Measurements from ENCODE around the gene QSOX2.

The QSOX2 gene

DNA sequence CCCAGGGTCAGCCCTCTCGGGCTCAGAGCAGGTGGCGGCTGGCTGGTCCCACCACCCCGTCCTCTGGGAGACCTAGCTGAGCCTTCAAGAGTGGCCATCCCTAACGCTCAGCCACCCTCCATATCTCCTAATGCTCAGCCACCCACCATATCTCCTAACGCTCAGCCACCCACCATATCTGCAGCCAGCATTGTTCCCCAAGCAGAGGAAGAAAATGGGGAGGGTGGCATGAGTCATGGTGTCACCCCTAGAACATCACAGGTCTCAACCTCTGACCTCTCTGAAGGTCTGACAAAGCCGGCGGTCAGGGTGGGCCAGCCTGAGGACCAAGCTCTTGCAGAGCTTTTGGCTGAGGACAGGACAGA is 55.4 kb downstream of the QSOX2 start:
- DNase-seq (ENCODE audit: low read depth): no peak

DNA sequence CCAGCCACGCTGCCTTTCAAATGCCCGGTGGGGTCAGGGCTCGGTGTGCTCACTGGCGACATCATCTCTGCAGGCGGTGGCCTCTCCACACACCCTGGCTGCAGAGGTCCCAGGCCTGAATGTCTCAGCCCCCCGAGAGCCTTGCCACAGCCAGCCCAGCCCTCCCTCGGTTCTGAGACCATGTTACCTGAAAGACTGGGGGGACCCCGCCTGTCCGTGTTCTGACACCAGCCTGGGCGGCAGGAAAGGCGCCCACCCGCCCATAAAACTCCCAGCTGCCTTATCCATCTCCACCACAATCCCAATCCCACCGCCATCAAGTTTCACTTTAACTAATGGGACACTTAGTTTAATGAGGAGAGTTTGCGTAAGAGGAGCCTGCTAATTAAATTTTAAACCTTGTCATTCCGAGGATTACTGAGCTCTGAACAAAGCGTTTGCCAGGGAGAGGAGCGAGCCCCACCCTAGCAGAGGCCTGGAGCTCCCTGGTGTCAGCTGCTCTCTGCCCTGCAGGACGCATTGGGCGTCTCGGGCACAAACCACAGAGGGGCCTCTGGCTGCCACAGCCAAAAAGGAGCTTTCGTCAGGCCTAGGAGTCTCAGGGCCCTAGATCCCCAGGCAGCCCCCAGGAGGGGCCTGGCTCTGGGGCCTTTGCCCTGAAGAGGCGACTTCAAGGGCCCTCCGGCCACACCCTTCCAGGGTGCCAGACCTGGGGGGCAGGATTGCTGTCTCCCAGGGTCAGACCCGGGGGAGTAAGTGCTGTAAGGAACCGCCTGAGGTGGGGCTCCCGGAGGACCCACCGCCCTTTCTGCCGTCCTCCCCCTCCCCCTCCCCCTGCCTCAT is 56.0 kb downstream of the QSOX2 start:
- DNase-seq (ENCODE audit: low read depth): no peak

DNA sequence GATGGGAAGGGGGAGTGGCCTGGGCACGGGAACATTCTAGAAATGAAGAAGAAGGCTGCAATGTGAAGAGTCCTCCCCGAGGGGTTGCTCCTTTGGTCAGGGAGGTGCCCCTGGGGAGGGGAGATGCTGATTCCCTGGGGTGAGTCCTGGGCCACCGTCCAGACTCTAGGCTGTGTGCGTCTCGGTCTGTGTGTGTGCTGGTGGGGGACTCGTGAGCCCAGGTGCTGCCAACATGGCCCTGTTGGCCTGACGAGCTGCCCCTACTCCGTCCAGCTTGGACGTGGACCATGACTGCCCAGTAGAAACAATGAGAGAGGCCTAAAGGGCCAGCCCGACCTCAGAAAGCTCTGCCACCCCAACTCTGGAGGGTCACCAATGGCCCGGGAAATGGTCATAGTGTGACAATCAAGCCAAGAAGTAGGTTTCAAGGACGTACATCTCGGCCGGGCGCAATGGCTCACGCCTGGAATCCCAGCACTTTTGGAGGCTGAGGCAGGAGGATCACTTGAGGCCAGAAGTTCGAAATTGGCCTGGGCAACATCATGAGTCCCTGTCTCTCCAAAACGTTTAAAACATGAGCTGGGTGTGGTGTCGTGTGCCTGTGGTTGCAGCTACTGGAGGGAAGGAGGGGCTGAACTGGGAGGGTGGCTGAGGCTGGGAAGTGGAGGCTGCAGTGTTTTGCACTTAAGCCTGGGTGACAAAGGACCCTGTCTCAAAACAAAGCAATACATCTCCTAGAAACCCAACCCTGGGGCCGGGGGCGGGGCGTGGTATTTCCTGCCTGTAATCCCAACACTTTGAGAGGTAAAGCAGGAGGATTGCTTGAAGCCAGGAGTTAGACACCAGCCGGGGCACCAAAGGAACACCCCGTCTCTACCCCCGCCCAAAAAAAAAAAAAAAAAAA is 57.7 kb downstream of the QSOX2 start:
- no peak for DNase-seq (ENCODE audit: low read depth)

- DNase-seq (ENCODE audit: low read depth): no peak
These were observed 58.4 kb downstream of the QSOX2 start for GRCh38 chr9:136187197-136187596.

GRCh38 chr9:136186386-136186785 is 59.2 kb downstream of the QSOX2 start:
- no peak for DNase-seq (ENCODE audit: low read depth)

GRCh38 chr9:136185596-136186366 is 59.8 kb downstream of the QSOX2 start:
- no peak for DNase-seq (ENCODE audit: low read depth)

- no peak for DNase-seq (ENCODE audit: low read depth)
These were observed 60.5 kb downstream of the QSOX2 start for GRCh38 chr9:136185066-136185465.

DNA sequence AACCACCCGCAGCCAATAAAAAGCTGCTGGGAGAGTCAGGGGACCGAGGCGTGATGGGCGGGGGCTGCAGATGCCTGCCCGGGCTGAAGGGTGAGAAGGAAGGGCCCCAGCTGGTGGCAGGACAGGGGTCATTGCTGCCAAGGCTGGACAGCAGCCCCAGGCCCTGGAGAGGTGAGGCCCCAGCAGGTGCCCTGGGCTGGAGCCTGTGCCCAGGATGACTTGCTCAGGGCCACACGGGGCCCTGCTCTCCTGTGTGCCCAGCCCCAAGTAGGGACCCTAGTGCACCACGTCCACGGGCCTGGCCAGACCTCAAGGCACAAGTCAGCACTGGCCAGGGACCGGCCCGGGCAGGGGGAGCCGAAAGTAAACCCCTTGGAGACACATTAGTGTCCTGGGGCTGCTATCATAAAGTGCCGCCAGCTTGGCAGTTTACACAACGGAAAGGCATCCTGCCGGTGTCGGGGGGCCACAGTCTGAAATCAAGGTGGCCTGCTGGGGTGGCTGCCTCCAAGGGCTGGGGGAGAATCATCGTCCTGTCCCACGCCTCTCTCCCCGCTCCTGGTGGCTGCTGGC is 62.7 kb downstream of the QSOX2 start:
- no peak for DNase-seq (ENCODE audit: low read depth)

GRCh38 chr9:136182420-136182787 is 63.2 kb downstream of the QSOX2 start:
- no peak for DNase-seq (ENCODE audit: low read depth)

GRCh38 chr9:136181784-136182419 is 63.7 kb downstream of the QSOX2 start:
- DNase-seq (ENCODE audit: low read depth): no peak

DNA sequence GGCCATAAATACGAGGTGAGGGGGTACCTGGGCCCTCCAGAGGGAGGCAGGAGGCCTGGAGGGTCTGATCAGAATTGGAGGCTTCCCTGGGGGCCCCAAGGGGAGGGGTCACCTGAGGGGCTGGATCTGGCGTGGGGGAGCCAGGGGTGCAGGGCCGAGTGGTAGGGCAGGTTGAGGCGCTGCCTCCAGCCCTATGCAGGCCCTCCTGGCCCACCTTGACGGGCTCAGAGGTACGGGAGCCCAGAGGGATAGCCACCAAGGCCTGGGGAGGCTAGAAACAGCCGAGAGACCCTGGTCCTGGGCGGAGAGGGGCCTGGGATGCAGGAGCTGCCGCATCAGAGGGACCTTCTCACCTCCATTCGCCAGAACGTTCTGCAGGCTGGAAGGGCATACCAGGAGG is 65.0 kb downstream of the QSOX2 start:
- no peak for DNase-seq (ENCODE audit: low read depth)

DNA sequence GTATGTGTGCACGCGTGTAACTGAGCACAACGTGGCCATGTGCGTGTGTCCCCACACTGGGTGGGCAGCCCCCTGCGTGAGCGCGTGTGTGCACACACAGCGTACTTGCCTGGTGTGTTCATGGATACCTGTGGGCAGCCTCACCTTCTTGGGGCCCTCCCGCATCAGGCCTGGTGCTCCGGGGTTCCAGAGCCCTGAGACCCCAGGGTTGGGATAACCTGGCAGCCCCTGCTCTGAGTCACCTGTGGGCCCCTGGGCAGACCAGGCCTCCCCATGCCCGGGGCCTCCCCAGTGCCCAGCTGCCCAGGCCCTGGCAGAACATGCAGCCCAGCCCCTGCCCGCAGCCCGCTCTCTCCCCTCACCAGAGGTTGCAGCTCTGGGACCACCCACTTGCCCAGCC is 65.9 kb downstream of the QSOX2 start:
- no peak for DNase-seq (ENCODE audit: low read depth)

DNA sequence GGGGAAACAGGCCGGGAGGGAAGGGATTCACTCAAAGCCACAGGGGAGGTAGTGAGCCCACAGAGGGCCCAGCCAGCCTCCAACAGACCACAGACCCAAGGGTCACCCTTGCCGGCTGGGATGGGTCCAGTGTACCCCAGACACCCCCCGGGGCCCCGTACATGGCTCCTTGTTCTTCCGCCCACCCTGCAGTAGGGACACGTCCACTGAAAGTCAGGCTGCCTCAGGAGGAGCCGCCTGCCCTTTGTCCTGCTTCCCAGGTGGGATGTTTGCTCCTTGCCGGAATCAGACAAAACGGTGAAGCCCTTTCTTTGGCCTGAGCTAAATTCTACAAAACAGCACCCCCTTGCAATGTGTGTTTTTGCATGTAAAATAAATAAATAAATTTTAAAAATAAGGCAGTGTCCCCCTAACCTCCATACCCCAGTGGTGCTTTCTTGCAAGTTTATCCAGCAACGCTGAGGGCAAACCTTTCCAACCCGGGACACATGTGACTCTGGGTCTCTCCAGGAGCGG is 66.5 kb downstream of the QSOX2 start:
- no peak for DNase-seq (ENCODE audit: low read depth)

GRCh38 chr9:136178773-136179075 is 66.9 kb downstream of the QSOX2 start:
- DNase-seq (ENCODE audit: low read depth): no peak

DNA sequence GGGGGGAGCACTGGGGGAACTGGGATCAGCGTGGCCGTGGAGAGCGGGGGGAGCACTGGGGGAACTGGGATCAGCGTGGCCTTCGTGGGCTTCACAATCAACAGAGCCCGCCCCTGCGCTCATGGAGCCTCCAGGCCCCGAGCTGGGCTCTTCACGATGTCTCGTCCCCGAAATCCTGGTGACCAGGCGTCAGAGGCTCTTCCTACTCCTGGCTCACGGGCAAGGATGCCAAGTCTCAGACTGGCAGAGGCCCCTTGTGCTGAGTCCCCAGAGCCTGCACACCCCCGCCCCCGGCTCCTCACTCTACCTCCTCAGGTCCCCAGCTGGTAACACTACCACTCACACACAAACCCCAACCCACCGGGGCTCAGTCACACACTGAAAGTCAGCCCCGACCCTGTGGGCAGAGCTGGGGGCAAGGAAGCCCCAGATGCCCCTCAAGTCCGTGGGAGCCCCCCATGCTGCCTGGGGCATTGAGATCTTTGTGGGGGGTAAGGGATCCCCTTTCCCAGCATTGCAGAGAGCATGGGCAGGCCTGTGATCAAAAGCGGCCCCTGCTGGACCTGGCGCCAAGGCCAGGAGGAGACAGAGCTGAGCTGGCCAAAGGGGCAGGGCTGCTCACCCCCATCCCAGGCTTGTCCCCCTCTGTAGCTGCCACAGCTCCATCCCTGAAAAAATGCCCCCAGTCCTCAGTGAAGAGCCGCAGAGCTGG is 67.4 kb downstream of the QSOX2 start:
- no peak for DNase-seq (ENCODE audit: low read depth)

DNA sequence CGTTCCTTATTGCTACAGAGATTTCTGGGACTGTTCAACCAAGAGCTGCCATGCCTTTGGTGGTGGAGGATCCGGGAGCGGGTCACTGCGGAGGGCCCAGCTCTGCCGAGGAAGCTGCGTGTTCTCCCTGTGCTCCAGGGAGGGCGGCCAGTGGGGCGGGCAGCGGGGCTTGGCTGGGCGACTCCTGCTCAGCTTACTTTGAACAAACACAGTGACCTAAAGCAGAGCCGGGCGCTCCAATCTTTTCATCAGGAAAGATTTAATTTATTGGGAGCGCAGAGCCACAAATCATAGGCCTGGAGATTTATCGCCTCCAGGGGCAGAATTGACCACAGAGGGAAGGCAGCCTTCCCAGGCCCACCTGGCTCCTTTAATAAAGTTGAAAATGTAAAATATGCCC is 68.4 kb downstream of the QSOX2 start:
- no peak for DNase-seq (ENCODE audit: low read depth)

- no peak for DNase-seq (ENCODE audit: low read depth)
These were observed 69.9 kb downstream of the QSOX2 start for GRCh38 chr9:136175616-136176197.

- DNase-seq (ENCODE audit: low read depth): no peak
These were observed 70.6 kb downstream of the QSOX2 start for GRCh38 chr9:136174779-136175615.

DNA sequence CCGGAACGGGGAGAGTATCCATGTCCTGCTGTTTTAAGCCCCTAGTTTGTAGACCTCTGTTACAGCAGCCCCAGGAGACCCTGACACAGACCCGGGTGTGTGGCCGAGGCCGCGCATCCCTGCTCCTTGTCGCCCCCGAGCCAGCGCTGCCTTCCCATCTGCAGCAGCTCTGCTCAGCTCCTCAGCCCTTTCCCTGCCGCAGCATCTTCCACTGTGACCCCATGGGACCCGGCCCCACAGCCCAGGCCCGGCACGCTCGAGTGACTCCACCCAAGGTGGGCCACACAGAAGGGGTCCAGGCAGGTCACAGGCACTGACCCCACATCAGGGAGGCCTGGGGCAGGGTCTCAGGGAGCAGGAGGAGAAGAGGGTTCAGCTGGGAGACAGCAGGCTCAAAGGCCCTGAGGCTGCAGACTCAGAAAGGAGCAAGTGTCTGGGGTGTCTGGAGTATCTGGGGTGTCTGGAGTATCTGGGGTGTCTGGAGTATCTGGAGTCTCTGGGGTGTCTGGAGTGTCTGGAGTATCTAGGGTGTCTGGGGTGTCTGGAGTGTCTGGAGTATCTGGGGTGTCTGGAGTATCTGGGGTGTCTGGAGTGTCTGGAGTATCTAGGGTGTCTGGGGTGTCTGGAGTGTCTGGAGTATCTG is 71.8 kb downstream of the QSOX2 start:
- DNase-seq (ENCODE audit: low read depth): no peak

Measured in GM04504 (cell line).